Neuronal stem cell (in vitro differentiated cells): Measurements from ENCODE around the gene PRDM10.

Source experiments
- DNase-seq: peaks from one replicate; pipeline ENCODE4 v3.0.0-alpha.2; 2013; ENCODE audit warnings: low spot score
- H2AFZ ChIP-seq: one replicate; pipeline ENCODE4 v1.6.1; 2013; ENCODE audit warnings: mild to moderate bottlenecking, low read length, inconsistent platforms
- H2AK5ac ChIP-seq: 2 replicates; pipeline ENCODE4 v1.6.1; 2013; ENCODE audit warnings: low read depth, mild to moderate bottlenecking, inconsistent platforms, low read length, moderate library complexity, mixed read lengths
- H2BK120ac ChIP-seq: 2 replicates; pipeline ENCODE4 v1.6.1; 2013; ENCODE audit warnings: low read depth, mild to moderate bottlenecking, inconsistent platforms, low read length, moderate library complexity, mixed read lengths
- H2BK12ac ChIP-seq: one replicate; pipeline ENCODE4 v1.6.1; 2013; ENCODE audit warnings: low read length, inconsistent platforms
- H2BK15ac ChIP-seq: 2 replicates; pipeline ENCODE4 v1.6.1; 2013; ENCODE audit warnings: mild to moderate bottlenecking, low read length, inconsistent platforms, mixed read lengths
- H2BK5ac ChIP-seq: one replicate; pipeline ENCODE4 v1.6.1; 2013; ENCODE audit warnings: inconsistent platforms, mild to moderate bottlenecking, low read length, moderate library complexity
- H3K14ac ChIP-seq: one replicate; pipeline ENCODE4 v1.6.1; 2013; ENCODE audit warnings: low read length, inconsistent platforms
- H3K18ac ChIP-seq: 2 replicates; pipeline ENCODE4 v1.6.1; 2013; ENCODE audit warnings: low read length, inconsistent platforms
- H3K23ac ChIP-seq: 2 replicates; pipeline ENCODE4 v1.6.1; 2013; ENCODE audit warnings: low read depth, mild to moderate bottlenecking, mixed read lengths, low read length, inconsistent platforms; ENCODE audit not compliant: poor library complexity
- H3K27ac ChIP-seq: replicated peaks from 3 replicates; pipeline ENCODE4 v1.5.1; 2013; ENCODE audit warnings: low read length, inconsistent platforms
- H3K27me3 ChIP-seq, 3 experiments: 2 replicates each; pipeline ENCODE4 v1.6.1; 2013; ENCODE audit warnings: low read length in 3 of 3, mild to moderate bottlenecking in 2 of 3, inconsistent platforms in 1 of 3, low read depth in 1 of 3, mixed read lengths in 1 of 3, moderate library complexity in 1 of 3; ENCODE audit not compliant: control insufficient read depth in 3 of 3, insufficient read depth in 3 of 3
- H3K36me3 ChIP-seq, 2 donors: replicated peaks in 1 of 2; 2 replicates each; pipeline ENCODE4 v1.6.1; 2013; ENCODE audit warnings: low read length in 2 of 2; ENCODE audit not compliant: control insufficient read depth in 2 of 2, insufficient read depth in 2 of 2
- H3K4ac ChIP-seq: 2 replicates; pipeline ENCODE4 v1.6.1; 2013; ENCODE audit warnings: inconsistent platforms, mild to moderate bottlenecking, low read length, moderate library complexity
- H3K4me1 ChIP-seq, 2 donors: 1 replicate in 1 of 2; 2 replicates in 1 of 2; pipeline ENCODE4 v1.6.1; 2013; ENCODE audit warnings: low read length in 2 of 2, low read depth in 1 of 2; ENCODE audit not compliant: control insufficient read depth in 2 of 2, insufficient read depth in 1 of 2
- H3K4me2 ChIP-seq: one replicate; pipeline ENCODE4 v1.6.1; 2013; ENCODE audit warnings: mild to moderate bottlenecking, low read length, inconsistent platforms; ENCODE audit not compliant: insufficient read depth, poor library complexity, severe bottlenecking
- H3K4me3 ChIP-seq, 2 donors: 2 replicates each; pipeline ENCODE4 v1.5.1; 2013; ENCODE audit warnings: low read length in 2 of 2, mild to moderate bottlenecking in 2 of 2, inconsistent platforms in 1 of 2, moderate library complexity in 1 of 2
- H3K79me1 ChIP-seq: one replicate; pipeline ENCODE4 v1.6.1; 2013; ENCODE audit warnings: low read depth, mild to moderate bottlenecking, inconsistent platforms, low read length, moderate library complexity
- H3K9ac ChIP-seq: one replicate; pipeline ENCODE4 v1.6.1; 2013; ENCODE audit warnings: mild to moderate bottlenecking, low read depth, low read length, inconsistent platforms; ENCODE audit not compliant: poor library complexity
- H3K9me3 ChIP-seq, 2 donors: replicated peaks in 1 of 2; 2 replicates each; pipeline versions ENCODE3 to v1.6.1; 2013; ENCODE audit warnings: low read length in 2 of 2, mild to moderate bottlenecking in 2 of 2, inconsistent platforms in 1 of 2, low read depth in 1 of 2, mixed read lengths in 1 of 2, moderate library complexity in 1 of 2; ENCODE audit not compliant: control insufficient read depth in 2 of 2, insufficient read depth in 1 of 2
- H4K8ac ChIP-seq: one replicate; pipeline ENCODE4 v1.6.1; 2013; ENCODE audit warnings: low read depth, mild to moderate bottlenecking, inconsistent platforms, low read length, moderate library complexity
- H4K91ac ChIP-seq: one replicate; pipeline ENCODE4 v1.6.1; 2013; ENCODE audit warnings: low read length, low read depth, mild to moderate bottlenecking, inconsistent platforms; ENCODE audit not compliant: poor library complexity
- WGBS, 2 donors: extraction: QIAGEN DNeasy Blood & Tissue Kit; methylation state at CpG; one replicate each; pipeline ENCODE4 v1.1.7; 2013; ENCODE audit warnings: missing lambda C conversion rate in 2 of 2, mixed read lengths in 1 of 2; ENCODE audit not compliant: insufficient read length in 2 of 2, insufficient replicate concordance in 1 of 2; ENCODE audit errors: extremely low coverage in 2 of 2; 5-methylcytosine and 5-hydroxymethylcytosine counted together

The PRDM10 gene

DNA sequence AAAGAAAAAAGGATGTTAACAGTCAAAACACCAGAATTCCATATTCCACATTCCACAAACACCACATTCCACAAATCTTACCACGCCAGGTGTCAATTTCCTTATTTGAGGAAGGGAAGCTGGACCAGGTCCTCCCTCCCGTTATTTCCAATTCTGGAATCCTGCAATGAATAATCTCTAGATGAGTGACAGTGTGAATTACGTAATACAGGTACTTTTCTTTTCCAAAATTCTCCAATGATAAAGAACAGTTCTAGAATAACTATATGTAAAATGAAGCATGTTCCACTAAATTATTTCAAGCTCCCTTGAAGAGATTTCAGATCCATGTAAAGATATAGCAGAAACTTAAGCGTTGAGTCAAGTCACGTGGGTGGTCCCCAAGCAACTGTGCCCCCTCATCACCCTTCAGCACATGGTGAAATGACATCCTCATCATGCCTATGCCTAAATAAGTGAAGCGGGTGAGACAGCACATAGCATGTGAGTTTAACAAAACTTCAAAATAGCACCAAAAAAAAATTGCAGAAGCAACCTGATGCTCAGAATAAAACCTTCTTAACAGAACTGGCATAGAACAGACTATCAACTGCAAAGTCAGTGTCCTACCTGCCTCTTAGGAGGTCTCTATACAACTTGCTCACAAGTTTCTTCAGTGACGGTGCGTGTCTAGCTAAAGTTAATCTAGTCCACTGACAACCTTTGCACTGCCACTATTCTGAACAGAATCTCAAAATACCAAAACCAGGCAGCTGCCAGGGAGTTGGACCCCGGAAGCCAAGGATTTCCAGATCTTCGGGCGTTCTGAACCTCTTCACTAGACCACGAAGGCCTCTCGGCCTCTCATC, 108.1 kb downstream of the PRDM10 start:
- no peak overlapping the region for H3K4ac ChIP-seq
- no peak overlapping the region for H2BK12ac ChIP-seq
- peaks cover 15 to 49% of the 10 kb centered on the region in 2 donors for H3K36me3 ChIP-seq
- no peak overlapping the region for H4K91ac ChIP-seq
- H2AFZ ChIP-seq = peak overlapping the region; percentile 98
- WGBS, 2 donors = 100% methylated on average over 1 of the region's 13 CpGs
- H3K4me2 ChIP-seq = peak overlapping the region; percentile 75
- no peak overlapping the region for H4K8ac ChIP-seq
- peaks cover 2% of the 10 kb centered on the region for H3K79me1 ChIP-seq
- no peak overlapping the region for H3K14ac ChIP-seq
- no peak overlapping the region for H3K9ac ChIP-seq
- no peak overlapping the region for H3K27ac ChIP-seq
- no peaks in the 10 kb centered on the region for H3K27me3 ChIP-seq
- H2BK15ac ChIP-seq = no peak overlapping the region
- H3K4me1 ChIP-seq = peaks cover 5 to 7% of the 10 kb centered on the region in 2 donors
- no peak overlapping the region for H3K23ac ChIP-seq
- no peaks in the 10 kb centered on the region for H3K9me3 ChIP-seq
- no peak overlapping the region for H2BK120ac ChIP-seq
- peak overlapping the region; percentile 69 to 97 for H3K4me3 ChIP-seq
- no peak overlapping the region for H3K18ac ChIP-seq
- no peak overlapping the region for H2BK5ac ChIP-seq
- no peak overlapping the region for H2AK5ac ChIP-seq
- no peak for DNase-seq

DNA sequence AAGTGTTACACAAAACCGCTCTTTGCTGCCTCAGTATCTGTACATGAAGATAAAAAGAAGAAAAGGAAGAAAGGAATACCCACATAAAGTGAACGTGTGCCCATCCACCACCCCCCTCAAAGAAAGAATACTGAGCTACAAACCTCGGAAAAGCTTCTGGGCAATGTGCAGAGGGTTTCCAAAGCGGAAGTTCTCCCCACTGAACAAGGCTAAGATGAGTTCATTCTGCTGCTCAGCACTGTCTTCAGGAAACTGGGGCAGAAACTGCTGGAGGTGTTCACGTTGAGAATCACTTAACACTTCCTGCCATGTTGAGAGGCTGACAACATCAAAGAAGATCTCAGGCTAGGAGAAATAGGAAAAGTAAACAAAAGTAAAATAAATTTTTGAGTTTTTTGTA, 114.2 kb downstream of the PRDM10 start:
- H2AK5ac ChIP-seq = no peak overlapping the region
- H3K36me3 ChIP-seq = peaks cover 50 to 98% of the 10 kb centered on the region in 2 donors
- no peak overlapping the region for H3K9ac ChIP-seq
- no peak overlapping the region for H4K8ac ChIP-seq
- no peak overlapping the region for H2BK12ac ChIP-seq
- no peak overlapping the region for H3K4ac ChIP-seq
- no CpG with 5 or more reads among the region's 5 CpGs for WGBS, 2 donors
- H3K9me3 ChIP-seq = no peaks in the 10 kb centered on the region
- no peak overlapping the region for H2AFZ ChIP-seq
- H2BK5ac ChIP-seq = no peak overlapping the region
- DNase-seq = no peak
- no peak overlapping the region for H3K18ac ChIP-seq
- peaks cover 0 to 2% of the 10 kb centered on the region in 2 donors for H3K4me1 ChIP-seq
- H3K4me3 ChIP-seq = no peak overlapping the region
- H2BK15ac ChIP-seq = no peak overlapping the region
- H3K27me3 ChIP-seq = no peaks in the 10 kb centered on the region
- H3K14ac ChIP-seq = no peak overlapping the region
- no peak overlapping the region for H2BK120ac ChIP-seq
- no peak overlapping the region for H4K91ac ChIP-seq
- no peaks in the 10 kb centered on the region for H3K79me1 ChIP-seq
- no peak overlapping the region for H3K4me2 ChIP-seq
- no peak overlapping the region for H3K27ac ChIP-seq
- H3K23ac ChIP-seq = no peak overlapping the region

DNA sequence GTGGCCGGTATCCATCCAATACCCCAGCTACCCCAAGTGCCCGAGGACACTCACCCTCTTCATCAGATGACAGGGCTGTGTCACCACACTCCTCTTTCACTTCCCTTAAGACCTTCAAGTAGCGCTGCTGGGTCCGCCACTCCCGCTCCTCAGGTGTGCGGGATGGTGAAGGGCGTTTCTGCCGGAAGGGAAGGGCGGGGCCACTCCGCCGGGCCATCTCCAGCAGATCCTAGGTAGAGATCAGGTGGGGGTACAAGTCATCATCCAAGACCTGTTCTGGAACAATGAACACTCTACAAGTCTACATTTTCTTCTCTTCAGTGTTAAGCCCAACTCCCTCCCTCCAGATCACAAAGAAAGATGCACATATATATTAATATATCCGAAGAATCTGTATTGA, 117.3 kb downstream of the PRDM10 start:
- Histone ChIP-seq H2BK120ac (no peak overlapping the region), H3K27ac (no peak overlapping the region), H2AFZ (no peak overlapping the region), H2BK15ac (no peak overlapping the region), H2BK12ac (no peak overlapping the region), H3K36me3 (peaks cover 56 to 98% of the 10 kb centered on the region in 2 donors), H3K4ac (no peak overlapping the region), H4K8ac (no peak overlapping the region), H3K4me3 (no peak overlapping the region), H3K4me1 (no peaks in the 10 kb centered on the region), H2AK5ac (no peak overlapping the region), H3K79me1 (no peaks in the 10 kb centered on the region), H3K9me3 (no peaks in the 10 kb centered on the region), H3K27me3 (no peaks in the 10 kb centered on the region), H3K4me2 (no peak overlapping the region), H3K23ac (no peak overlapping the region), H4K91ac (no peak overlapping the region), H3K14ac (no peak overlapping the region), H3K9ac (no peak overlapping the region), H3K18ac (no peak overlapping the region), H2BK5ac (no peak overlapping the region)
- WGBS, 2 donors = no CpG with 5 or more reads among the region's 12 CpGs
- no peak for DNase-seq

DNA sequence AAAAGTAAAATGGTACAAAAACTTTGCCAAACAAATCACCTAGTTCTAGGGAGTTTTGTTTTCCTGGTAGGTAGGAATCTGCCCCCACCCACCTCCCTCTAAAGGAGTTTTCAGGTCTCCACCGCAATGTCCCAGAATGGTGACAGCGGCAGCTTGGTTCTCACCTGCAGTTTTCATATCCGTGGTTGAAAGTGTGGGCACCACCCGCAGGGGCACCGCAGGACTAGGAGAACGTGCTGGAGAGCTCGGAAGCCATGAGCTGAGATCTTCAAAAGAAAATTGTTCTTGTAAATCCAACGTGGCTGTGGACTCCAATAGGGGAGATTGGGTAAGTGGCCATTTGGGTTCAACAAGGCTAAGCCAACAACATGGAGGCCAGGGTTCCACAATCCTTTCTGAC, 118.1 kb downstream of the PRDM10 start:
- H3K9ac ChIP-seq = no peak overlapping the region
- H2AK5ac ChIP-seq = no peak overlapping the region
- H3K79me1 ChIP-seq = no peaks in the 10 kb centered on the region
- no peaks in the 10 kb centered on the region for H3K9me3 ChIP-seq
- WGBS, 2 donors = no CpG with 5 or more reads among the region's 8 CpGs
- no peak overlapping the region for H3K18ac ChIP-seq
- no peaks in the 10 kb centered on the region for H3K4me1 ChIP-seq
- H2BK120ac ChIP-seq = no peak overlapping the region
- no peak overlapping the region for H2AFZ ChIP-seq
- H2BK12ac ChIP-seq = no peak overlapping the region
- peaks cover 58 to 98% of the 10 kb centered on the region in 2 donors for H3K36me3 ChIP-seq
- no peaks in the 10 kb centered on the region for H3K27me3 ChIP-seq
- no peak overlapping the region for H3K4me3 ChIP-seq
- H2BK5ac ChIP-seq = no peak overlapping the region
- H3K14ac ChIP-seq = no peak overlapping the region
- no peak overlapping the region for H3K4ac ChIP-seq
- no peak overlapping the region for H4K91ac ChIP-seq
- no peak overlapping the region for H3K4me2 ChIP-seq
- H4K8ac ChIP-seq = no peak overlapping the region
- no peak overlapping the region for H3K27ac ChIP-seq
- DNase-seq = no peak
- no peak overlapping the region for H2BK15ac ChIP-seq
- H3K23ac ChIP-seq = no peak overlapping the region
